HG02623 (cell line): ENCODE data around the gene GZMM.
A peak's percentile ranks its signal among the peaks of the same experiment; 100 is the strongest.

ENCODE experiments used
- ATAC-seq: cut with Tn5 transposase; IDR thresholded peaks from one replicate; pipeline ENCODE4 v1.9.1; 2021; ENCODE audit warnings: moderate library complexity; ENCODE audit not compliant: unreplicated experiment

GZMM gene

DNA sequence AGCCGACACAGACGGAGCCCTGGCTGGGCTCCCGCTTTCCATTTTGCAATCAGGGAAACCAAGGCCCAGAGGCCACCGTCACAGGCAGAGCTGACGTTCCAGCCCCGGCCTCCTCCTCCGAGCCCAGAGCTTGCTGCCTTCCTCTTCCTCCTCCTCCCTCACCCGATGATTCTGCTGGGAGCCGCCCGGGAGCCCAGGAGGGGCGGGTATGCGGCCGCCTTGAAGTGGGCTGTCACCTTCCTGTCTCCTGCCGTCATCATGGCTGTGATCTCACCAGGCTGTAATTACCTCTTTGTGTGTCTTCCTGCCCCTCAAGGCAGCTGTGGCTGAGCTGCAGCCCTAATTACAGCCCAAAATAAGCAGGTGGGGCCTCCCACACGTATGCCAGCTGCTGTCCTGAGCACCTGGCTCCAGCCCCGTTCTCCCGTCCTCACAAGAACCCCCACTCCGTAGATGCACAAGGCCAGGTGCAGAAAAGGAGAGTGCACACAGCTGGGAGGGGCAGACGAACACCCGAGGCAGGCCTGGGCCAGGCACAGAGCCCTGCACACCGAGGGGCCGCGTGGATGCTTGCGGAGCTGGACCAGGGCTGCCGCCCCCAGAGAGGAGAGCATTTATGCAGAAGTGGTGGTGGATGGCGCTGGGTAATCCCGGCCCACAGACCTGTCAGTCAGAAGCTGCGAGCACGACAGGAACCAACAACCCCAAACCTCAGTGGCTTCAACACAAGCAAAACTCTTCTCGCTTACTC lies 32.6 kb upstream of the GZMM start:
- no peak for ATAC-seq

- ATAC-seq = no peak
Observed at GRCh38 chr19:512547-513365, 31.1 kb upstream of the GZMM start.

- ATAC-seq = no peak
Observed at GRCh38 chr19:513368-514165, 30.3 kb upstream of the GZMM start.

GRCh38 chr19:514166-514663 lies 29.6 kb upstream of the GZMM start:
- ATAC-seq = no peak

- no peak for ATAC-seq
Observed at GRCh38 chr19:517721-518597, 25.9 kb upstream of the GZMM start.

DNA sequence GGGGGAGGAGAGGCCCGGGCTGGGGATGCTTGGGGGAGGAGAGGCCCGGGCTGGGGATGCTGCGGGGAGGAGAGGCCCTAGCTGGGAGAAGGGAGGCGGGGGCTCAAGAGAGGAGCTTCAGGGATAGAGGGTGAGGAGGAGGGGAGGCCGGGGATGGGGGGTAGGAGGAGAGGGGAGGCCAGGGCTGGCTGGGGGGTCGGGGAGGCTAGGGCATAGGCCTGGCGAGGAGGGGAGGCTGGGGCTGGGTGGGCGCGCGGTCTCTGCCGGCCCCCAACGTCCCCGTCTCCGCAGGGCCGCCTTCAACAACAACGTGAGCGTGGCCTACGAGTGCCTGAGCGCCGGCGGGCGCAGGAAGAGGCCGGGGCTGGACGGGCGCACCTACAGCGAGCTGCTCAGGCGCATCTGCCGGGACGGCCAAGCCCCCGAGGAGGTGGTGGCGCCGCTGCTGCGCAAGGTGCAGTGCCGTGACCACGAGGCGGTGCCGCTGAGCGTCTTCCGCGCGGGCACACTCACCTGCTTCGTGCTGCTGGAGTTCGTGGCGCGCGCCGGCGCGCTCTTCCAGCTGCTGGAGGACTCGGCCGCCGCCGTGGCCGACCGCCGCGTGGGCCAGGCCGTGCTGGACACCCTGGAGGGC lies 25.1 kb upstream of the GZMM start:
- ATAC-seq = no peak

- ATAC-seq = no peak
Observed at GRCh38 chr19:519449-519865, 24.4 kb upstream of the GZMM start.

DNA sequence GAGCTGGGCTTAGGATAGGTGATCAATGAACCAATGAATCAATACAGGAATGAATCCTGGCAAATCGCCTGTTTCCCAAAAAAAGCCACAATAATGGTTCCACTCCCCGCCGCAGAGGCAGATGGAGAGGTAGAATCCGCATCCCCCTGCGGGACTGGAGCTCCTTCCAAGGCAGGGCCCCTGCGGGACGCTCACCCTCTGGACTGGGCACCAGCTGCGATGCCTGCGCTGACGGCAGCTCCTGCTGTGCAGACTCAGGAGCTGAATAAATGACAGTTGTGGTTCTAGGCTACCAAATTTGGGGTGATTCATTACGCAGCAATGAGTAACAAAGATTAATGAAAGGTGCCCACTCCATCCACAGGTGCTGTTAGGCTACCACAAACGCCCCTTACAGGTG lies 21.1 kb upstream of the GZMM start:
- ATAC-seq = no peak

- ATAC-seq = no peak
Observed at GRCh38 chr19:524062-524674, 19.7 kb upstream of the GZMM start.

DNA sequence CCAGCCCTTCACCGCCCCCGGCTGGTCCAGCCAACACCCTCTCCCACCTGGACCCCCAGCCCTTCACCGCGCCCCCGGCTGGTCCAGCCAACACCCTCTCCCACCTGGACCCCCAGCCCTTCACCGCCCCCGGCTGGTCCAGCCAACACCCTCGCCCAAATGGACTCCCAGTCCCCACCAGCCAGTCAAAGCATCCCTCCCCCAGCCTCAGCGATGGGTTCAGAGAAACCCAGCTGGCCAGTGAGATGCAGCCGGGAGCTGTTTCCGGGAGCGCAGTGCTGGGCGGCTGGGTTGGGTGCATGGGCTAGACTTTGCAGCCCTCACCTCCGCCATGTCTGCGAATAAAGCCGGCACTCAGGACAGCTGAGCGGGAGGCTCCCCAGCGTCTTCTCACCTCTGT lies 18.8 kb upstream of the GZMM start:
- ATAC-seq = no peak

- ATAC-seq = no peak
Observed at GRCh38 chr19:525857-526419, 17.9 kb upstream of the GZMM start.

- no peak for ATAC-seq
Observed at GRCh38 chr19:530134-531008, 13.5 kb upstream of the GZMM start.

DNA sequence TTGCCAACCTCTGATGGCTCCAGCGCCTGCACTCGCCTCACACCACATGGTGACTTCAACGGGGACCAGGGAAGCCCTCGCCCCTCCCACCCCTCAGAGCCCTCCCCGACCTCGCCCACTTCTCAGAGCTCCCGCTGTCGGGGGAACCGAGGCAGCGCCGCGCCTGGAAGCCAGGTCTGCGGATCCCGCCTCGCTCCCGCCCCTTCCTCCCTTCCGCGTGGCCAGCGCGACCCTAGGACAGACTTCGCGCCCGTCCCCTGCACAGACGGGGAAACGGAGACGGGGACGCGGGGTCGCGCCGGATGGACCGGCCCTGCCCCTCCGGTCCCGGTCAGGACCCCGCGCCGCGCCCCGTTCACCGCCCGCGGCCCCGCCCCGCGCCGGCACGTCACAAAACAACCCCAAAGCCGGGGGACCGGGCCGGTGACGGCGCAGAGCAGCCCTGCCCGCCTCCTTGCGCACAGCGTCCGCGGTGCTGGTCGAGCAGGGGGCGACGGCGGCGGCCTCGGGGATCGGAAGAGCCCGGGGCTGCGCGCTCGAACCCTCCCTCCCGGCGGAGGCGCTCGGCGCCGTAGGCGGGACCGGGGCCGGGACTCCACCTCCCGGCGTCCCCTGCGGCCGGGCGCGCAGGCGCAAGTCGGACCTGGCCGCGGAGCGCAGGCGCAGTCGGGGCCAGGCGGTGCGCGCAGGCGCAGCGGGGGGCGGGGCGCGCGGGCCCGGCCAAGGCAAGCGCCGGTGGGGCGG lies 12.7 kb upstream of the GZMM start:
- peak; percentile 56 for ATAC-seq

GRCh38 chr19:531753-532560 lies 11.9 kb upstream of the GZMM start, which contains the start of gene CDC34:
CDC34 (plus strand) TSS chr19:531760; CDS start chr19:531932, 172 bp downstream.
- peak; percentile 17 for ATAC-seq

GRCh38 chr19:532561-533363 lies 11.1 kb upstream of the GZMM start:
- no peak for ATAC-seq
